Activated effector memory CD4-positive, alpha-beta T cell treated with anti-CD3 and anti-CD28 coated beads, Interleukin-2, amount 50 U/mL, for 16 hours (primary cell): ENCODE data around the gene NIPAL3.

Experiments used
- DNase-seq: peaks from one replicate; pipeline ENCODE4 v3.0.0-alpha.2; 2020

NIPAL3 gene

DNA sequence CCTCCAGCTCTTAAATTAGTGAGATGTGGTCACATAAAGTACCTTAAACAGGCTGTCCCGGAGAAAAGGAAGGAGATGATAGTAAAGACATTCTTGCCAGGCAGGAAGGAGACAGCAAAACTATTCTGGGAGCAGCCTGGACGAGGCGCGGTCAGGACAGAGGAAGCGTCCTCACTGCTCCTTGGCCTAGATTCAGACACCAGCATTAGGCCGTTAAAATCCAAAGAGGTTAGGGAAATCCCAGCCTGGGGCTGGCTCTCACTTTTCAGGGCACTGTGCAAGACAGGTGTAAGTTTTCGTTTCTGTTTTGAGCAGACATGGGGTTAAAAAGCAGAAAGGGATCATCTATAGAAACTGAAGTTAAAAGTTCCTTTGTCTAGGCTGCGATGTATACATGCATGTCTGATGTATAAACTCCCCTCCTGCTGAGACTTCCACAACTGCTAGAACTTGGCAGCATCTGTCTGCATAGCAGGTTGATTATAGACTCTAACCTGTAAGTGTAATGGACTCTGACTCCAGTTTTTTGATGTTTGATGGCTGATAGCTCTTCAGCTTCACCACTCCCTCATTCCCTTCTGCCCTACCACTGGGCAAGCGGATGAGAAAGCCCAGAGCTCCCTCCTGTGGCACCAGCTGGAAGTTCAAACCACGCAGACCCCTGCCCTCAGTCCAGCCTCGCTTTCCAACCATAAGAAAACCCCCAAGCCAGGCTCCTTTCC, 23.6 kb upstream of the NIPAL3 start:
- DNase-seq = peak; percentile 88

- DNase-seq = no peak
Observed at GRCh38 chr1:24392604-24392946, 23.0 kb upstream of the NIPAL3 start.

GRCh38 chr1:24392982-24393650, 22.5 kb upstream of the NIPAL3 start:
- no peak for DNase-seq

- no peak for DNase-seq
Observed at GRCh38 chr1:24393892-24394291, 21.7 kb upstream of the NIPAL3 start.

DNA sequence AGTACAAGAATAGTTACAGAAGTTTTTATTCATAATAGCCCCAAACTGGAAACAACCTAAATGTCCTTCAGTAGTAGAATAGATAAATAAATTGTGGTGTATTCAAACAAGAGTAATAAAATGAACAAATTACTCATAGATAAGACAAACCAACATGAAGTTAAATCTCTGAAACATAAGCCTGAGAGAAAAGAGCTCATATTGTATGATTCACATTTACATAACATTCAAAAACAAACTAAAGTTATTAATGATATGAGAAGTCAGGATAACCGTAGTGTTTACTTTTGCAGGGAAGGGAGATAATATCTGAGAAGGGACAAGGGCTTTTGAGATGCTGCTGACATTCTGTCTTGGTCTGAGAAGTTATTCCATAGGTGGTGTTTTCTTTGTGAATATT, 15.5 kb upstream of the NIPAL3 start:
- DNase-seq = no peak

DNA sequence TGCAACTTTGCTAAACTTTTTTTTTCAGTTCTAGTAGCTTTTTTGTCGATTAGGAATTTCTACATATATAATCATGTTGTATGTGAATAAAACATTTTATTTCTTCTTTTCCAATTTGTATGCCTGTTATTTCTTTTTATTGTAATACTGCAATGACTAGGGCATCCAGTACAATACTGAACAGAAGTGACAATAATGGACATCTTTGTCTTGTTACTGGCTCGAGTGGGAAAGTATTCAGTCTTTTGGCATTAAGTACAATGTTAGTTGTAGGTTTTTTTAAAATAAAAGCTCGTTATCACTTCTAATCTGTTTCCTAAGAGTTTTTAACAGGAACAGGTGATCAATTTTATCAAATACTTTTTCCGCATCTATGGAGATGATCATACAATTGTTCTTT, 11.8 kb upstream of the NIPAL3 start:
- DNase-seq = no peak

DNA sequence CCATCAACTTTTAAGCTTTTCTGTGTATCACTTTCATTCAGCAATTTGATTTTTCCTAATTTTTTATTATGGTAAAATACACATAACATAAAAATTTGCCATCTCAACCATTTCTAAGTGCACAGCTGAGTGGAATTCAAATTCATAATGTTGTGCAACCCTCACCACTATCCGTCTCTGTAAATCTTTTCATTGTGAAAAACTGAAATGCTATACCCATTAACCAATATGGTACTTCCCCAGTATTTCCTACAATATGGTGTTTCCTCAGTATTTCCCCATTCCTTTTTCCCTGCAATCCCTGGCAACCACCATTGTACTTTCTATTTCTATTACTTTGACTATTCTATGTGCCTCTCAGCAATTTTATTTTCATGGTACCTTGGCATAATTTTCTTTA, 8.8 kb upstream of the NIPAL3 start:
- no peak for DNase-seq

- DNase-seq = no peak
Observed at GRCh38 chr1:24409535-24409934, 6.1 kb upstream of the NIPAL3 start.

DNA sequence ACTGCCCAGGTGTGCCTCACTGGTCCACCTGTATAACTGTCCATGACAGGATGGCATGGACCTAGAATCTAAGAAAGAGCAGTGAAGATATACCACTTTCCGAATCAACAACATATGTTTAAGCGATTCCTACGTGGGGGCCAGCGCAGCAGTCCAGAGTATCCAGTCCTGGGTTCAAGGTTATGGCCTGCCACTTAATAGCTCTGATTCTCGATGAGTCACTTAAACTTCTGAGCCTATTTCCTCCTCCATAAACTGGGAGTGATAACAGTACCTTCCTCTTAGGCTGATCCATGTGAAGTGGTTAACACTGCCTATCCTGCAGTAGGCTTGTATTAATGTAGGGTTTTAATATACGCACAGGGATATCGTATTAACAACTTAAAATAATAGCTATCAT, 4.9 kb upstream of the NIPAL3 start:
- no peak for DNase-seq

- no peak for DNase-seq
Observed at GRCh38 chr1:24411963-24412362, 3.6 kb upstream of the NIPAL3 start.

DNA sequence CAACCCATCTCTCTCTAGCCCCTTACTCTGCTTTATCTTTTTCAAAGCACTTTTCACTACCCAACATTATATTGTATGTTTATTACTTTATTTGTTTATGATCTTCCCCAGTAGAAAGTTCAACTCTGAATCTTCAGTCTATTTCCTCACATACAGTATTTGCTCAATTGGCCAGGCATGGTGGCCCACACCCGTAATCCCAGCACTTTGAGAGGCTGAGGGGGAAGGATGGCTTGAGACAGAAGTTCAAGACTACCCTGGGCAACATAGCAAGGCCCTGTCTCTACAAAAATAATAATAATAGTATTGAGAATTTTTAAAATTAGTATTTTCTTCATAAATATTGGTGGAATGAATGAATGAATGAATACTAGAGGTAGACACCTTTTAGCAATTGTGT, 3.2 kb upstream of the NIPAL3 start:
- DNase-seq = no peak

GRCh38 chr1:24413350-24414163, 2.0 kb upstream of the NIPAL3 start, which contains the start of gene STPG1:
Gene STPG1, minus strand, starts transcription at chr1:24413782. Its CDS starts 12,394 bp downstream, at chr1:24401388.
- DNase-seq = peak; percentile 92

GRCh38 chr1:24414775-24415333, 748 bp upstream of the NIPAL3 start:
- DNase-seq = no peak

- no peak for DNase-seq
Observed at GRCh38 chr1:24415910-24416665, 486 bp downstream of the NIPAL3 start.

DNA sequence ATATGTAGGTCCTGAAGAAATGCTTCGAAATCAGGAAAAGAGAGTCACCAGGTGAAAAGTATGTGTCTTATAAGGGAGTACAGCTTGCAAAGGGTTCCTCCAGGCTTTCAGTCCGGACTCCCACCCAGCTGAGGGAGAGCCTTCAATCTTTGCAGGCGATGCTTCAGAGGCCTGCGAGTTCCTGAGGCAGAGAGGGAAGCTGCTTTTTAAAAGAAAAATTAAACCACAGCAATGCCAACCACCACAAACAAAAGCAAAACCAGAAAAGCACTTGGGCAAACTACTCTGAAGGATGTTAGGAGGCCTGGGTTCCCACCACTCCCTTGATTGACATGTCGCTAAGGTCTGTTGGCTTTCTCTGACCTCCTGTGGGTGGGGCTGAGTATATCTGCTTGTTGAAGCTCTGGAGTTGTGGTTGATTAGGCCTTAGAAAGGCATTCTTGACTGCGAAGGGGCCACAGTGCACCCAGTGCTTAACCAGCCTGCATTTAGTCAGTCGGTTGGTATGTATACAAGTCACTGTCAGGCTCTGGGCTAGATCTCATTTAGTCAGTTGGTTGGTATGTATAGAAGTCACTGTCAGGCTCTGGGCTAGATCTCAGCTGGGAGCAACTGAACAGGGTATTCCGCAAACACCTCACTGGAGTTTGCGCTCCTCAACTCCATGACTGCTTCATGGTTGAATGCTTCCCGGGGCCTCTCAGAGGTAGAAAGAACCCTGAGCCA, 1.2 kb downstream of the NIPAL3 start:
- DNase-seq = peak; percentile 79

DNA sequence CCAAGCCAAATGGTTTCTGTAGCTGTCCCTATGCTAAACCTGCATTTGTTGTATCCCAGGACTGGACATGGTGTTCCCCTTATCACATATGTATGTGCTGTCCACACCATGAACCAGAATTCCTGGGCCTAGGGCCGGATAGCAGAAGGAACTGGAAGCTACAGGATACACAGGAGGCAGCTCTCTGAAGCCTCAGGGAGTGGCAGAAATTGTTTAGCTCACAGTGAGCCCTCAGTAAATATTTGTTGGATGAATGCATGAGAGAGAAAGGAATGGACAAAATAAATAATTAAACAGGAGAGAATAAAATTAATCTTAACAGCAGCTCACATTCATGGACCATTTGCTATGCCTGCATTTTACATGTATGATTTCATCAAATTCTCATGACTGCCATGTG, 2.1 kb downstream of the NIPAL3 start:
- DNase-seq = no peak

DNA sequence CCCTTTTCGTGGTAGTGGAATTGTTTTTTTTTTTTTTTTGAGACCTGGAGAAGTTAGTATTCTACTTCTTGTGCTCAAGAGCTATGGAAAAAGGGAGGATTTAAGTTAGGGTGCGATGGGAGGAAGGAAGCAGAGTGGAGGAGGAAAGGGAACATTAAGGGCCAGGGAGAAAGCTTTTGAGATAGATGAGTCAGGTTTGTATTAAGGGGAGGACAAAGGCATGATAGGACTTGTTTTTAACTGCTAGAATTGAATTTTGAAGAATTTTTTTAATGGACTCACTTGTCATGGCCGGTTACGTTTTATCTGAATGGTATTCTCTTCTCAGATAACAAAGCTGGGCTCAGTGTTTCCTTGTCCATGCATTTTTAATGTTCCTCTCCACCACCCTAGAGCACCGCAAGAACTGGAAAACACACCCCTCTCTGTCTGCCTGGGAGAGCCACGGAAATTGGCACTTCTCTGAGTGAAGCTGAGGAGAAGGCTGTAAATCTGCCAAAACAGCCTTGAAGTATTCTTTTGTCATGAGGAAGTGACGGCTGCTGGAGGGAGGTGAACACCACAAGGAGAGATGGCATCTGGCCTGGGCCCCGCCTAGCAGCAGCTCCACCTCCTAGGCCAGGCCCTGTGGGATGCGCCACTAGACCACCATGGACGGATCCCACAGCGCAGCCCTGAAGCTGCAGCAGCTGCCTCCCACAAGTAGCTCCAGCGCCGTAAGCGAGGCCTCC, 3.5 kb downstream of the NIPAL3 start:
- no peak for DNase-seq

DNA sequence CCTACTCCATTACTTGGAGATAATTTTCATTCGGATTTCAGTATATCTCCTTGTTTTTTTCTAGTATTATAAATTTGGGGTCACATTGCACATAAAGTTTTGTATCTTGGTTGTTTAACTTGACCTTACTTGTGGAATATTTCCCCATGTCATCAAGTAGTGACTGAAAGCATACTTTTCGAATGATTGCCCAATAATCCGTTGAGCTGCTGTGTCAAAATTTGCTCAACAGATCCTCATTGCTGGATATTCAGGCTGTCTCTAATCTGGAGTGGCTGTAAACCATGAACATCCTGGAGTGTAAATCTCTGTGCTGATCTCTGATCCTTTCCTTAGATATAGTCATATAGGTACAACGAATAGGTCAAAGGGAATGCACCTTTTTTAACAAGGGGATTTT, 4.9 kb downstream of the NIPAL3 start:
- DNase-seq = no peak

DNA sequence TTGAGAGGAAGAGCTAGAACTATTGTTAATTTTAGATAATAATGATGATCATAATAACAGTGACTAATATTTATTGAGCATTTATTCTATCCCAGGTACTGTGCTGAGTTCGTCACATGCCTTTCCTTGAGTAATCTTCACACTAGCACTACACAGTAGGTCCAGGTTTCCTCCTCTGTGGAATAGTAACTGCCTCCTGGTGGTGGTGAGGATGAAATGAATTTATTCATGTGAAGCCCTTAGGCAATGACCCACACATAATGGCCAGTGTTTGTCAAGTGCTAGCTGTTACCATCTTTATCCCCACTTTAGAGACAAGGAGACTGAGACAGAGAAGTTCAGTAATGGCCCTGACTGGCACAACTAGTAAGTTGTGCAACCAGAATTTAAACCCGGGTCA, 5.9 kb downstream of the NIPAL3 start:
- DNase-seq = no peak

DNA sequence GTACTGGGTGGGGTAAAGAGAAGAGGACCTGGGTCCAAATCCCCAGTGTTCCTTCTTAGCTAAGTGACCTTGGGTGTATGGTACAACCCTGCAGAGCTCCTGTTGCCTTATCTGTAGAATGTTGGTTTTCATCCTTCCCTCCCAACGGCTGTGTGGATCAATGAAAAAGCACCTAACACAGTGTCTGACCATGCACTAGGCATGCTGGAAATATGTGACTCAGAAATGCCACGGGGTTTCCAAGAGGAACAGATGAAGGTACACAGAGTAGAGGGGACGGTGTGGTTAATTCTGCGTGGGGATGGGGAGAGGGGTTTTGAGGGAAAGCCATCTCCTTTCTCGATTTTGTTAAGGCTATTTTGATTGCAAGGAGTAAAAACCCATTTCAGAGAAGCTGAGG, 8.6 kb downstream of the NIPAL3 start:
- DNase-seq = no peak

- DNase-seq = no peak
Observed at GRCh38 chr1:24424990-24425389, 9.4 kb downstream of the NIPAL3 start.
